Measurements from ENCODE around the gene ADGRF1.

GRCh38 chr6:47075741-47076421 lies 33.7 kb upstream of the ADGRF1 start:
- no peak for TF ChIP-seq CTCF (IDR thresholded peaks at IDR 0.05)
- TF ChIP-seq POLR2AphosphoS5 (IDR thresholded peaks at IDR 0.05), result no peak
- TF ChIP-seq POLR2A (IDR thresholded peaks at IDR 0.05; ENCODE audit: low read depth), result no peak
- TF ChIP-seq EP300 (IDR thresholded peaks at IDR 0.05), result no peak

Measured in esophagus muscularis mucosa (tissue), 4 donors.